Measurements from ENCODE around the gene S1PR3.

Gene S1PR3

DNA sequence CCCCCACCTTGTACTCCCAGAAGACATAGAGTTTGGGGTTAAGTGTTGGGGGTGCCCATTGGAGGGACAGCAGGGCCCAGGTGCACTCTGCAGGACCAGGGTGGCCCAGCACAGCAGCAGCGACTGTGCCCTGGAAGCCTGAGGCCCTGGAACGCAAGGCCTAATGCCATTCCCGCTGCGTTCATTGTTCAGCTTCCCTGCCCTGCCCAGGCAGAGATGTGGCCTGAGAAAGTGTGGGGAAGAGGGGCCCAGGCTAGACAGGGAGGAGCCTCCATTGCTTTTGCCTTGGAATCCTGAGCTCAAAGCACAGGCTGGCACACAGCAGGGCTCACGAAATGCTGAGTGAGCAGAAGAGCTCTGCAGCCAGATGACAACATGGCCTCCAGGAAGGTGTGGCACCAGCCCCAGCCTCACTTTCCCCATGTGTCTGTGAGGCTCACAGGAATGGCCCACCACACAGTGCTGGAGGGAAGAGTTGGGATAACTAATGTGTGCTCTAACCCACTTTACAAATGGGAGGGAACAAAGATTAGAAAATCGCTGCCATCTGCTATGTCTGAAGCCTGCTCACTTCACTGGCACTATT is 19.4 kb downstream of the S1PR3 start:
- no peak for DNase-seq (ENCODE audit: low spot score)
- TF ChIP-seq, protein P1, sequence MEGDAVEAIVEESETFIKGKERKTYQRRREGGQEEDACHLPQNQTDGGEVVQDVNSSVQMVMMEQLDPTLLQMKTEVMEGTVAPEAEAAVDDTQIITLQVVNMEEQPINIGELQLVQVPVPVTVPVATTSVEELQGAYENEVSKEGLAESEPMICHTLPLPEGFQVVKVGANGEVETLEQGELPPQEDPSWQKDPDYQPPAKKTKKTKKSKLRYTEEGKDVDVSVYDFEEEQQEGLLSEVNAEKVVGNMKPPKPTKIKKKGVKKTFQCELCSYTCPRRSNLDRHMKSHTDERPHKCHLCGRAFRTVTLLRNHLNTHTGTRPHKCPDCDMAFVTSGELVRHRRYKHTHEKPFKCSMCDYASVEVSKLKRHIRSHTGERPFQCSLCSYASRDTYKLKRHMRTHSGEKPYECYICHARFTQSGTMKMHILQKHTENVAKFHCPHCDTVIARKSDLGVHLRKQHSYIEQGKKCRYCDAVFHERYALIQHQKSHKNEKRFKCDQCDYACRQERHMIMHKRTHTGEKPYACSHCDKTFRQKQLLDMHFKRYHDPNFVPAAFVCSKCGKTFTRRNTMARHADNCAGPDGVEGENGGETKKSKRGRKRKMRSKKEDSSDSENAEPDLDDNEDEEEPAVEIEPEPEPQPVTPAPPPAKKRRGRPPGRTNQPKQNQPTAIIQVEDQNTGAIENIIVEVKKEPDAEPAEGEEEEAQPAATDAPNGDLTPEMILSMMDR (IDR thresholded peaks at IDR 0.05; ENCODE audit: extremely low read depth, missing control alignments) = no peak

DNA sequence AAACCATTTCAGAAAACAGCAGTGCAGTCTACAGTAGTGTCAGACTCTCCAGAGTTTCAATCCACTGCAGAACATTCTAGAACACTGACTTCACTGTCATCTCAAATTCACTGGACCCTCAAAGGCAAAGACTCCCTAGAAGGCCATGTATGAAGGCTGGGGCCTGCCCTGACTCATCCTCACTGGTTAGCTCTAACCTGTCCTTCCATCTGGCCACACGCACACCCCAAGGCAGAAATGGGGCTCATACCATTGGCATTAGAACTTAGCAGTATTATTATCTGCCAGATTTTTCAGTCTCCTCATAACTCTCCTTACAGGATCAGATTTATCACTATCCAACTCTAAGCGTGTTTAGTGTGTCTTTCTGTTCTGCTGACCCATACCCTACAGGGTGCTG is 20.4 kb downstream of the S1PR3 start:
- DNase-seq (ENCODE audit: low spot score) = no peak
- TF ChIP-seq, protein P1 (IDR thresholded peaks at IDR 0.05; ENCODE audit: extremely low read depth, missing control alignments) = no peak

DNA sequence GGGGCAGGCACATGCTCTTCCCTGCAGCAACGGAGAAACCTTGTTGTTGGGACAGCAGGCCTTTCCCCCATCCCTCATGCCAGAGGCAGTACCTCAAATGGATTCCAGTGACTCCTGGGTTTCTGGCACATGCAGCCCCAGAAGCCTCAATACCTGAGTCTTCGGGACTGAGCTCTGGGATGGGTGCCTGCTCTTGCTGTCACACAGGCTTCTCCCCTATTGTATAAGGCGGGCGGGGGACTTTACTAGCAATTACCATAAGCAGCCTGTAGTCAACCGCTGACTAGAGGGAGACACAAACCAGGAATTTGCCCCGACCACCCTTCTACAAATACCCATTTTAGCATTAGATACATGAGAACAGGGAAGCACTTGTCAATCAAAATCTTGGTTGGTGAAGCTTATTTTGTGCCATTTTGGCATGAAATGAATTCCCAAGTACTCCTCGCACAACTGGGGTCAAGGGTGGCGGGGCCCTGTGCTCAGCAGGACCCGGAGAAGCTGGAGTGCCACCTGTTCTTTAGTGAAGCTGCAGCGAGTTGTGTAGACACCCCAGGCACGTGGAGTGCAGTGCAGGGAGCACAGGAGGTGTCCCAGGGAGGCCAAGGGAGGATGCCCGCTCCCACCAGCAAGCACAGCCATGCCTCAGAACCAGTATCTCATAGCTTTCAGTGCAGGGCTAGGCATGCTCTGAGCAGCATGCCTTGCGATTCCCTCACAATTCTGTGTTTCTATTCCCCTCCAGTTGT is 21.2 kb downstream of the S1PR3 start:
- no peak for DNase-seq (ENCODE audit: low spot score)
- TF ChIP-seq, protein P1 (IDR thresholded peaks at IDR 0.05; ENCODE audit: extremely low read depth, missing control alignments) = no peak

DNA sequence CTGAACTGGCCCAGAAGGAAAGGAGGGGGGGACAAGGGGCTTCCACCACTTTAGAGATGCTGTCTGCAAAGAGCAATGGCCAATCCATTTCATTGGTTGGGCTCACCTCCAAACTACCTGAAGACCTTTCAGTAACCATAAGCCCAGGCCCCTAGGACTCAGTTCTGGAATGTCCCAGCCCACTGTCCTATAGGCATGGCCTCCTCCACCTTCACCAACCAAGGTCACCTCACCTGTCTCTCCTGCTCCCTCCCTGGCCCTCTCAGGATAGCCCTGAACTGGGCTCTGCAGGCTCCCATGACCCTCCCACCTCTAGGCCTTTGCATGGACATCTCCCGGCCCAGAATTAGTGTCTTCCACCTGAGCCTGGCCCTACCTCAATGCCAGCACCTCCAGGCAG is 22.4 kb downstream of the S1PR3 start:
- TF ChIP-seq, protein P1 (IDR thresholded peaks at IDR 0.05; ENCODE audit: extremely low read depth, missing control alignments) = no peak
- no peak for DNase-seq (ENCODE audit: low spot score)

DNA sequence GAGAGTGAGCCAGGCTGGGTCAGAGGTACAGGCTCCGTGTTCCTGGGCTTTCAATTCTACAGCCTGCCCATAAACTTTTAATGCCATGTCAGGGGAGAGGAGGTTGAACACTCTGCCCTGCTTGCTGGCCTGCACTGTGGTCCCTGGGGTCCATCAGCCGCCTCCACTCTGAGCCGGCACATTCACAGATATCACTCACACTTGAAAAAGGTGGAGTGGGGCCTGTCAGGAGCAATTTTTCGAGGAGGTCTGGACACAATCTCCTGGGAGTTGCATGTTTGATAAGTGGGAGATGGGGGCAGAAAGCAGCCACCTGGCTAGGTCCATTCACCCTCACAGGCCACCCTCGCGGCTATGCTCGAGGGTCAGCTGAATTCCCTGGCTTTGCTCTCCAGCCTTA is 22.9 kb downstream of the S1PR3 start:
- DNase-seq (ENCODE audit: low spot score) = no peak
- TF ChIP-seq, protein P1 (IDR thresholded peaks at IDR 0.05; ENCODE audit: extremely low read depth, missing control alignments) = no peak

DNA sequence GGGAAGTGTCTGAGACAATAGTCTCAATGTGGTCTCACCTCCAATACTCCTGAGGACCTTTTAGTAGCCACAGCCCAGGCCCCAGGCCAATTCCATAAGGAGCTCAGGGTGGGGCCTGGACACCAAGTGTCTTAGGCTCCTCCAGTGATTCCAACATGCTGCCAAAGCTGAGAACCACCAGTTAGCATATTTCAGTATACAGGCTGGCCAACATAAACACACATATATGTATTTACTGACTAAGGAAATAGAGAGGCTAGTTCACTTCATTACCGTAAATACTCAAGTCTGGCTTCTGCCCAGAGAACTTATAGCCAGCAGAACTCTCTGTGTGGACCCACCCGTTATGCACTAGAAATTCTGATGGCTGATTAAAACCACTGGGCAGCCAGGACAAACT is 24.1 kb downstream of the S1PR3 start:
- no peak for DNase-seq (ENCODE audit: low spot score)
- TF ChIP-seq, protein P1 (IDR thresholded peaks at IDR 0.05; ENCODE audit: extremely low read depth, missing control alignments) = no peak

DNA sequence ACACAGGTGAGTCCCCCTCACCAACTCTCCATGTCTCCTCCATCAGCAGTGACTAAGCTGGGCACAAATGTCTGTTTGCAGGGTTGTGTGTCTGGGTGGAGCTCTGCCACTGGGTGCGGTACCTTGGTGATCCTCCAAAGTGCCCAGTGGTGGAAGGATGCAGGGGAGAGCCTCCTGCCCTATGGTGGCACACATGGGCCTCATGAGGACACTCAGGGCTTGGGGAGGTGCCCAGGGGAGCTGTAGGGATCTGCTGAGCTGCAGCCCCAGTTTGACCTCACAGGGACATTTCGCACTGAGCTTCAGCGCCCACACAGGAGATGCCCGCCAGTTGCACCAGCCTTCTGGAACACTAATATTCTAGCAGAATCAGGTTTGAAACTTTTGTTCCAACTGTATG is 29.5 kb downstream of the S1PR3 start:
- TF ChIP-seq, protein P1 (IDR thresholded peaks at IDR 0.05; ENCODE audit: extremely low read depth, missing control alignments) = no peak
- DNase-seq (ENCODE audit: low spot score) = no peak
